AML-193 (cell line): ENCODE data around the gene KMT2E.

Experiments
- DNase-seq, 2 experiments: peaks; one replicate each; lab custom pipeline; 2025; lab: John Stamatoyannopoulos, UW

KMT2E gene

DNA sequence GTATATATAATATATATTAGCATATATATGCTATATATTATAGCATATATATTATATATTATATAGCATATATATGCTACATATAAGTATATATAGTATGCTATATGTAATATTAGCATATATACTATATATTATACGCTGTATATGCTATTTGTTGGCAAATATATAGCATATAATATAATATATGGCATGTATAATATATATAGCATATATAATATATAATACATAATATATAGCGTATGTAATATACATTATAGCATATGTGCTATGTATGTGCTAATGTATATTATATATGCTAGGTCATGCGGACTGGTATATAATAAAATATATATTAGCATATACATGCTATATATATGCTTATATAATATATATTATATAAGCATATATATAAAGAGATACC, 72.8 kb downstream of the KMT2E start:
- no peak for DNase-seq

DNA sequence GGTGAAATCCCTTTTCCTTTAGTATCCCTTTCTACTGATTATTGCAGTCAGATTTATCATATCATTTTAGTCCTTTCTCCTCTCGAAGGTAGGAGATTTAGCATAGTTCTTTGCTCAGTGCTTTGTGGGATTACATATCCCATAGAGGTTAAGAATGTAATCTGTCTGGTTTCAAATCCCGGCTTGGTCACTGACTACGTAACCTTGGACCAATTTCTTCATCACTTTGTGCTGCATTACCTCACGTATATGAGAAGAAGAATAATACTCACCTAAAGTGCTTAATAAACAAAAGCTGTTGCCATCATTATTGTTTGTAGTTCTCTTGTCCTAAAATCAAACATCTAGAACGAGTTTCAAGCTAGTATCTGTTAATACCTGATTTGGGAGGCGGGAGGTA, 74.0 kb downstream of the KMT2E start:
- no peak for DNase-seq

DNA sequence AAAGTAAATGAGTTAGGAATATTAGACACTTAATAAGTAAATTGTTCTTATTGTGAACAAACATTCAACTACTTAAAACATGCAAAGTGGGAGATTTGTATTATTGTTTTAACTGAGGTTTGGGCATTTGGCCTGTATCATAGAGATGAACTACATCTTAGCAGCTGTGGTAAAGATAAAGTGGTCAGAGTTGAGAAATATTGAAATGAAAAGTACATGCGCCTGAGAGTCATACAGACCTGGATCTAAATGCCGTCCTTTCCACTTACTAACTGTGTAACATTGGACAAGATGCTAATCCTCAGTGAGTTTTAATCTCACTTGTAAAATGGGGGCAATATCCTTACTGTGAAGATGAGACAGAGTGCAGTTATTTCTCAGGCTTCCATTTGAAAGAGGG, 74.5 kb downstream of the KMT2E start:
- no peak for DNase-seq

DNA sequence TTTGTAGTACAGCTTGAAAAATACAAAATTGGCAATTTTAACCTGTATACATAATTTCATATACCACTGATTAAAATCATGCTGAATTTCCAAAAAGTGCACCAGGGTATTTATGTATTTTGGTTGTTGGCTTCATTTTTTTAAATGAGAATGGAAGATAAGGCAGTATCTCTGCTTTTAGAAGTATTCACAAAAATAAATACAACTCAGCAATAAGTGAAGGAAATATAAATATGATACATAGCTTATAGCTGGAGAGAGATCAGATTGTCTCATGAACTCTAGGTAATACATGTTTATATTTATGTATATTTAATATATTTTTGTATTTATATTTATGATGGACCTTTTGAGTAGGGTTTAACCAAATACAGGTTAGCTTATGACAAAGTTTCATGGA, 81.0 kb downstream of the KMT2E start:
- DNase-seq = no peak

DNA sequence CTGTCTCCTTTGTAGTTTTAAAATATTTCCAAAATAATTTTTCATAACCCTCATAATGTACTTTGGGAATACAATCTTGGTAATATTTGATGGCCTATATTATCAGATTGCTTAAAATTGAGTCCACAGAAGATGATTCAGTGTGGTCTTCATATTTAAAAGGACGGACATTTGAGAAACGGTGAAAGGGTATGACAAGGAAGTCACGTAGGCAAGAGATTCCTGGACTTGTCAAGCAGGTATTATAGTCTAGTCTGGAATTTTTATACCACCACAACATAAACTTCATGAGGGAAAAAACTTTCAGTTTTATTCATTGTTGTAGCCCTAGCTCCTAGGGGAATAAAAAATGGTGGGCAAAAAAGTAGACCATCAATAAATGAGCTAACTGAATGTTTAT, 82.3 kb downstream of the KMT2E start:
- no peak for DNase-seq

DNA sequence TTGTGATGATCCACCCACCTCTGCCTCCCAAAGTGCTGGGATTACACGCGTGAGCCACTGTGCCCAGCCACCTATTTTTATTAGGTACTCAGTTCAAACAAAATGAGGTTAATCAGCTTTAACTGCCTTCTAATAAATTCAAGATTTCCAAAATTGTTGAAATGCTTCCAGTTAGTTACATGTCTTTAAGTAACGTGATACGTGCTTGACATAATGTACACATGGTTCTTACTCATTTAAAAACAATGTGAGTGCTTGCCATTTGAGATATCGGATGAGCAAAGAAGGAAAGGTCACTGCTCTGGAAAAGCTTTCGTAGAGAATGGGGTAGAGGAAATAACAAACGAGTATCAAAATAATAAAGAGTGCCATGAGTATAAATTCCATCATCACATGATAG, 83.6 kb downstream of the KMT2E start:
- DNase-seq = no peak

DNA sequence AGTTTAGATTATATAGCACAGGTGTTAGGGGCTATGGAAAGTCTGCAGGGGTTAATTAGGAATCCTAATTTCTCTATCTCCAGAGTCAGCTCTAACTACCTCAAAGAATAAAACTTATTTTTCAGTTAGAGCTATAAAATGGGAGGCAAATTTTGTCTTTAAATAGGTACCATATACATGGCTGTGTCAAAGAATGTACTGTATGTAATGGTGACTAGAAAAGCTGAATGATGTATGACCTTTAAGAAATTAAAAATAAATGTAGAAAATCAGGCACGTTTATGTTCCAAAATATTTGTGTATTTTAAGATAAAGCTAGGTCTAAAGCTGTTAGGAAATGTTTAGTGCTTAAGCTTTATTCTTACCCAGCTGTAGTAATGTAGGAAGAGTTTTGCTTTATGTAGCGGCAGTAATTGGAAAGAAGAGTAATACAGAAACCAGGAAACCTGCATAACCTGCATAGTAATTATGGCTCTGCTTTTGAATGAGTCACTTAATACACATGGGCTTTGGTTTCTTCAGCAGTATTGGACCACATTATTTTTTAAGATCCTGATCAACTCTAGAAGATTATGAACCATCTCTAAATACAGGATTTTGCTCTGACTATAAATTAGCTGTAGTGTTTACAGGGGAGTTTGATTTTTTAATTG, 85.0 kb downstream of the KMT2E start:
- no peak for DNase-seq

DNA sequence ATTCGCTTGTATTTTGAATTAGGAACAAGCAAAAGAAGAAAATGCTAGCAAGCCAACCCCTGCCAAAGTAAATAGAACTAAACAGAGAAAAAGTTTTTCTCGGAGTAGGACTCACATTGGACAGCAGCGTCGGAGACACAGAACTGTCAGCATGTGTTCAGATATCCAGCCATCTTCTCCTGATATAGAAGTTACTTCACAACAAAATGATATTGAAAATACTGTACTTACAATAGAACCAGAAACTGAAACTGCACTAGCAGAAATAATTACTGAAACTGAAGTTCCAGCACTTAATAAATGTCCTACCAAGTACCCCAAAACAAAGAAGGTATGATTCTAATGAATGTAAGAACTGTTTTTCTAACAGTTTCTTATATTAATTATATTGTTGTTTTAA, 87.9 kb downstream of the KMT2E start:
- DNase-seq = no peak

DNA sequence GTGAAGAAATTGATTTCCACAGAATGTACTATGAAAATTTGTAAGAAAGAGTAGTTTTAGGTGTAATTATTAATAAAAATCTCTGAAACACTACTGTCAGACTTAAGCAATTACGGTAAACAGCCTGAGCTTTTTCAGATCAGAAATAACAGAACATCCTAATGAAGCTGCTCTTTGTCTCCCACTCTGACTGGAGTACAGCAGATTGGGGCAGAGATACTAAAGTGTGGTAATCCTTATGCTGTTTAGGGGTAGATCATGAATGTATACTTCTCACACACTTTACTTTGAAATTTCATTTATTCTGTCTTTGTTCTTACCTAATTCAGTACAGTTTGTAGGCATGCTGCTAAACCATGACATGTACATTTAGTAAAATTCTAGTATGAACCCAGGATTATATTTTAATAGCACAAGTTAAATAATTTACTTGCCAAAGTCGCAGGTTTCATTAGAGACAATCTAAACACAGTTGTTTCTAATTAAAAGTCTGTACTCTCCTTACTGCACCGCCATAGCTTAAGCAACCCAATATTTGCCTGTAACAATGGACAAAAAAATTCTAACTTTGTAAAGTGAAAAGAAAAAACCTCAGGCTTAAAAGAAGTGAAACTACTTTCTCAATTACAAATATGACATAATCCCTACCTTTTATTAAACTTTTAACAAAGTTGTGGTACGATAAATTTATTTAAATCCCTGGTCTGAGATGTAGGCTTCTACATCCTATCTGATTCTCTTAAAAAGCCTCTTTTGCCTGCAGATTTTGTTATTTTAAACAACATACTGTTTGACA, 88.8 kb downstream of the KMT2E start:
- DNase-seq = no peak

DNA sequence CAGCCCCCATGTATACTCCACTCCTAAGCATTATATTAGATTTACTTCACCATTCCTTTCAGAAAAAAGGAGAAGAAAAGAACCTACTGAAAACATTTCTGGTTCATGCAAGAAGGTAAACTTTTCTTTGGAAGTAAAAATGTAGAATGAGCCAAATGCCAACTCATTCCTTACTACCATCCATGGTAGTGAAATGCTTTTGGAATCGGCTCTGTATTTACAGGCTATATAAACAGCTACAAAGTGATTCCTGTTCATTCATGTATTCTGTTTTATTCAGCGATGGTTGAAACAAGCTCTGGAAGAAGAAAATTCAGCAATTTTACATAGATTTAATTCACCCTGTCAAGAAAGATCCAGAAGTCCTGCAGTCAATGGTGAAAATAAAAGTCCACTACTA, 91.6 kb downstream of the KMT2E start:
- DNase-seq = no peak

DNA sequence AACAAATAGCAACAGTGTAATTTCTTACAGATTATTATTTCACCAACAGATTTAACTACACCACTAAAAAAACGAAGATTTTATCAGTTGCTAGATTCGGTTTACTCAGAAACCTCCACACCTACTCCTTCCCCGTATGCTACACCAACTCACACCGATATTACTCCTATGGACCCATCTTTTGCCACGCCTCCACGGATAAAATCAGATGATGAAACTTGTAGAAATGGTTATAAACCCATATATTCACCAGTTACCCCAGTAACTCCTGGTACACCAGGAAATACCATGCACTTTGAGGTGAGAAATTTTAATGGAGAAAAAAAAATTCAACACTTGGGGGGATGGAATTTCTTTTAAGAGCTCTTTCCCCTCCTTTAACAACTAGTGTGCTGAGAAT, 92.5 kb downstream of the KMT2E start:
- DNase-seq = no peak

DNA sequence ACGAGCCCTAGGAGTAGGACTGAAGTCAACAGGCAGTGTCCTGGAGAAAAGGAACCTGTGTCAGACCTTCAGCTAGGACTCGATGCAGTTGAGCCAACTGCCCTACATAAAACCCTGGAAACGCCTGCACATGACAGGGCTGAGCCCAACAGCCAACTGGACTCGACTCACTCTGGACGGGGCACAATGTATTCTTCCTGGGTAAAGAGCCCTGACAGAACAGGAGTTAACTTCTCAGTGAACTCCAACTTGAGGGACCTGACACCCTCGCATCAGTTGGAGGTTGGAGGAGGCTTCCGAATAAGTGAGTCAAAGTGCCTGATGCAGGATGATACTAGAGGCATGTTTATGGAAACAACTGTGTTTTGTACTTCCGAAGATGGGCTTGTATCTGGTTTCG, 93.5 kb downstream of the KMT2E start:
- no peak for DNase-seq

DNA sequence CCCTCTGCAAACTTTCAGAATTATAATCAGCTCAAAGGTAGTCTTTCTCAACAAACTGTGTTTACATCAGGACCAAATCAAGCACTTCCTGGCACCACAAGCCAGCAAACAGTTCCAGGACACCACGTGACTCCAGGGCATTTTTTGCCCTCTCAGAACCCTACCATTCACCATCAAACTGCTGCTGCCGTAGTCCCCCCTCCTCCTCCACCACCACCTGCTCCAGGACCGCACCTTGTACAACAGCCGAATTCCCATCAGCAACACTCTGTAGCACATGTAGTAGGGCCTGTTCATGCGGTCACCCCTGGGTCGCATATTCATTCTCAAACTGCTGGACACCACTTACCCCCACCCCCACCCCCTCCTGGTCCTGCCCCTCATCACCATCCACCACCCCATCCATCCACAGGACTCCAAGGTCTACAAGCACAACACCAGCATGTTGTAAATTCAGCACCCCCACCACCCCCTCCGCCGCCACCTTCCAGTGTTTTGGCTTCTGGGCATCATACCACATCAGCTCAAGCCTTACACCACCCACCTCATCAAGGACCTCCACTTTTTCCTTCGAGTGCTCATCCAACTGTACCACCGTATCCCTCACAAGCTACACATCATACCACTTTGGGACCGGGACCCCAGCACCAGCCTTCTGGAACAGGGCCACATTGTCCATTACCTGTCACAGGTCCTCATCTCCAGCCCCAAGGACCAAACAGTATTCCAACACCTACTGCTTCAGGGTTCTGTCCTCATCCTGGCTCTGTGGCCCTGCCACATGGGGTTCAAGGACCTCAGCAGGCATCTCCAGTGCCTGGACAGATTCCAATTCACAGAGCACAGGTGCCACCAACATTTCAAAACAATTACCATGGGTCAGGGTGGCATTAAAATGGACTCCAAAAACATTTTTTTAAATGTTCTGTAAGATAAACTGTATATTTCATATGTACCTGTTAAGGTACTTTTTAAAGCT, 98.7 kb downstream of the KMT2E start:
- no peak for DNase-seq

DNA sequence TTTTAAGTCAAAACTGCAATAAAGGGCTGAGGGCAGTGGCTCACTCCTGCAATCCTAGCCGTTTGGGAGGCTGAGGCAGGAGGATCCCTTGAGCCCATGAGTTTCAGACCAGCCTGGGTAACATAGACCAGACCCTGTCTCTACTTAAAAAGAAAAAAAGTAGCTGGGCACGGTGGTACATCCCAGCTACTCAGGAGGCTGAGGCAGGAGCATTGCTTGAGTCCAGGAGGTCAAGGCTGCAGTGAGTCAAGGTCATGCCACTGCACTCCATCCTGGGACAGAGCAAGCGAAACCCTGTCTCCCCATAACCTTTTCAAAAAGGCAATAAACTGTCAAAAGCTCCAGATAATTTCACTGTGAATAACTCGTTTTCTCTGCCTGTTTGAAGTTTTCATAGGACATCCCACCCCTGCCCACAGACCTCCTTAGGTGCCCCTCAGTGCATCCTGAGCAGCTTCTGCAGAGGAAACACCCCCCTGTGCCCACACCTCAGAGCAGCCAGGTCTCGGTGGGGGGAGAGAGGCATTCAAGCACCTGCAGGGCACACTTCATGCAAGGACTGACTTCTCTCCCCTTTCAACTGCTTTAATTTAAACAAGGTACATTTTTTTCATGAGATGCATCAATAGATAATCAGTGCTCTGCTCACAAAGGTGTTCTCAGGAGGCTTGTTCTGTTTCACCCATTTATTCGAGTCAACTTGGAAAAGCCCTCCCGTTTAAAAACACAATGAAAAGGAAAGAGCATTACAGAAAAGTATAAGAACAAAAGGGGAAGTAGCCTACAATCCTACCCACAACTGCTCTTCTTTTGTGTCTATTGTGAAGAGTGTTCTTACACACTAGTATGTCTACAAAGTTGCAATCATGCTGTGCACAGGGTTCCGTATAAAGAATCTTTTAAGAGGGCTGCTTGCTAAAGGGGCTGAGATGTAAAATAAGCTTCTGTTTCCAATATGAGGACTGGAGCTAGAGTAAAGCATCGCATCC, 104.9 kb downstream of the KMT2E start:
- DNase-seq = peak in 1 of 2 experiments; percentile 29

DNA sequence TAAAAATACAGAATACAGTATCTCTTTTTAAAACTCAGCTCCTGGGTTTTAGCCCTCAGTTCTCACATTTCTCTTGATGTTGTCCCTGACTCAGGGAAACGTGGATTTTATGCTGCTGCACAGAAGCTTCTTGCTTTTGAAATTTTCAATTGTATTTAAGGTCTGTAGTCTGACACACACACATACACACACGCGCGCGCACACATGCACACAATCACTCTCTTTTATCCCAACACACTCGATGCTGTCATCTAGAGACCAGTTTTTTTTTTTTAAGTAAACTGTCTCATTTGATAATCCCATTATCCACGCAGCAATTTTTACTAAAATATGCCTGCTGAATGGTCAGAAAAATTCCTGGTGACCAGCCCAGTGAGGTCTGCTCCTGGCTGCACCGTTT, 108.6 kb downstream of the KMT2E start:
- DNase-seq = no peak

DNA sequence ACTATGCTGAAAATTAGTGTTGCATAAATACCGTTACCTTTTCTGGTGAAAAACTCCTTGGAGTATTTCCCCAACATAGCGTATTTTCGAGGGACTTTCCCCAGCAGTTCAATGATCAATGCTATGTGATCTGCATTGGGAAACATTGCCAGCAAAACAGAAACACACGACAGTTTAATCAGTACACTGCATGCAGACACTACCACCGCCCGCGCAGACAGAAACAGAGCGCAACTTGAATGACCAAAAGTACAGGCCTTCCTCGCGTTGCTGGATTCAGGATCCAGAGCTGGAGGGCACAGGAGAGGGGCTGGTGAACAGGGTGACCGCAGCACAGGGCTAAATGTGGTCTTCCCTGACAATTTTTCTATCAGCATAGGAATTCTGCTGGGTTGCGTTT, 111.7 kb downstream of the KMT2E start:
- no peak for DNase-seq

DNA sequence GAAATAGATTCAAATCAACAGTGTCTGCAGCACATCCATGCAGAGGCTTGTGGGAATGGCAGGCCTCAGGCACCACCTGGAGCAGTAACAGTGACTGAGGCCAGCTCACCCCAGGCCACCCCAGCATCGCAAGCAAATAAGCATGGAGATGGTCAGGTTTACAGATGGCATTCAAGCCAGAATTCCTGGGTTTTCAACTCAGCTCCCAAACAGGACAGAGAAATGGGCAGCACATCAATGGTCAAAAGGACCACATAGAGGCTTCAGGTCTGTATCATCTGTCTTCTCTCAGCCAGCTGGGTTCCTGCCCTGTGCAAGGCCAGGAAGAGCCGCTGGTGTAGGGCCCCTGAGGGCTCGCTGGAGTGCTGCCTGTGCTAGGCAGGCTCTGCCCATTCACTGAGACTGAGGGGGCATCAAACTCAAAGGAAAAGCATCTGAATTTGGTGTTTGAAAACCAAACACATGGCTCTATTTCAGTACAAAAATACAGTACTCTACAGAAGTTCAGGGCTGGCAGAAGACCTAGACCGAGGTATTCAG, 112.5 kb downstream of the KMT2E start:
- no peak for DNase-seq

DNA sequence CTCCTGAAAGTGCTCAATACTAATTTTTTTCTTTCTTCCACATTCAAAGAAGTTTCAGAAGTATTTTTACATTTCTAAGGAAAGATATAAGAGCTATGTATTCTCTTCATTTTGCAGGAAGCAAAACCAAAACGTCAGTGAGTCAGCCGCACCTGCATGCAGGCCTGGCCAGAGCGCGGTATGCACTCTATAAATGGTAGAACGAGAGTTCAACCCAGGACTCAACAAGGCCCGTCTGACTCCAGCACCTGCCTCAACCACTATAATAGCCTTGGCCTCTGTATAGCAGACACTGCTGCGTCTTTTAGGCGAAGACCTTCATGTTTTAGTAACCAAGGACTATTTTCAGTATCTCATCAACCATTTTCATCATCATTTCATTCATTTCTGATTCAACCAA, 113.2 kb downstream of the KMT2E start:
- no peak for DNase-seq

DNA sequence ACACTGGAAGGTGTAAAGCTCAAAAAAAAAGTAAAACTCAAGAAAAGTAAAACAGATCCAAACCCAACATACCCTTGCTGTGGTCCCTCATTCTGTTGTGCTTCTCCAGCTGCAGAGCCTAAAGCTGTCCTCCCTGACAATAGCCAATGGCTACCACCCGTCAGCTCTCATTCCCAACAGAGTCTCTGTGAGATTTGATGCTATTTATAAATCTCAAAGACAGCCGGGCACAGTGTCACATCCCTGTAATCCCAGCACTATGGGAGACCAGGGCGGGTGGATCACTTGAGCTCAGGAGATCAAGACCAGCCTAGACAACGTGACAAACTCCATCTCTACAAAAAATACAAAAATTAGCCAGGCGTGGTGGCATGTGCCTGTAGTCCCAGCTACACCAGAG, 116.0 kb downstream of the KMT2E start:
- DNase-seq = no peak

DNA sequence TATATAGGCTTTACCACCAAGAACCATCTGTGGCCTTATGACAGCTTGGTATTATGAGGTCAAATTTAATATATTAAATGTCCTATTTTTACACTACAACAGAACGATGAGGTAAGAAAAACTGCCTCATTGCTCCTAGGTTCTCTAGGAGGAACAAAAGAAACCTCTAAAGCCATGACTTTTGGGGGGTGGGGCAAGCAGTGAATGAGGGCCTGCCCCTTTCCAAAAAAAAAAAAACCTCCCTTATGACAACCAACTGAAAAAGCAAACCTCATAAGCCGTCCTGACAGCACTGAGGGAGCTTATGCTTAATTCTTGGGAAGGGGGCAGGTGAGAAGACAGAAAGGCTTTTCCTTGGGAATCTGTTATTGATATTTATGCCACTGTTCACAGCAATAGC, 116.6 kb downstream of the KMT2E start:
- DNase-seq = no peak

DNA sequence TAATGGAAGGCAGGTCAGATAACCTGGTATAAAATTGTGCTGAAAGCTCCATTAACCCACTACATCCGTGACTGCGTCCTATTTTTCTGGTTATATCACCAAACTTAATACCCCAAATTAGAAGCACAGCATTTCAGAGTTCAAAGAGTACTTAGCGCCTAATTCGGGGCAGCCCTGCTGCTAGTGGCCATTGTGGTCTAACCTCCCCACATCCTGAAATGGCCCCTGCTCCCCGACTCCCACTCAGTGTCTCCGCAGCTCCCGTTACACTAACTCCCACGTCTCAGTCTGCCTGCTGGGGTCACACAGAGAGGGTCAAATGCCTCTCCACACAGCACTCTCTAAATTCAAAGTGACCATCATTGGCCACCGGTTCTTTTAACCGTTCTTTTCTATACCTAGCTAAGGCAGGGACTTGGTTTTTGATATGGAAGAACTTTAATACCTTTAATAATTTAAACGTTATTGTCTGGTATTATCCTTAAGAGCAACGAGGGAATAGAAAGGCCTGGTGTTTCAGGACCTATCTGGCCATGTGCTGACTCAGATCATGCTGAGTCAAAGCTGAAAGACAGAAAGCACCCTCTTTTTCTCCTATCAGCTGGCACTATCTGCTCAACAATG, 117.1 kb downstream of the KMT2E start:
- no peak for DNase-seq
